ENCODE measurements around the gene PKD1L1. TPM values are rescaled to one million over a fixed set of nuclear protein-coding genes. Genes with fewer than 3 reads are reported as not detected.

Gene PKD1L1
- total RNA-seq, 4 donors from 2014 or later = 0.18 to 0.83 (median 0.44) TPM

DNA sequence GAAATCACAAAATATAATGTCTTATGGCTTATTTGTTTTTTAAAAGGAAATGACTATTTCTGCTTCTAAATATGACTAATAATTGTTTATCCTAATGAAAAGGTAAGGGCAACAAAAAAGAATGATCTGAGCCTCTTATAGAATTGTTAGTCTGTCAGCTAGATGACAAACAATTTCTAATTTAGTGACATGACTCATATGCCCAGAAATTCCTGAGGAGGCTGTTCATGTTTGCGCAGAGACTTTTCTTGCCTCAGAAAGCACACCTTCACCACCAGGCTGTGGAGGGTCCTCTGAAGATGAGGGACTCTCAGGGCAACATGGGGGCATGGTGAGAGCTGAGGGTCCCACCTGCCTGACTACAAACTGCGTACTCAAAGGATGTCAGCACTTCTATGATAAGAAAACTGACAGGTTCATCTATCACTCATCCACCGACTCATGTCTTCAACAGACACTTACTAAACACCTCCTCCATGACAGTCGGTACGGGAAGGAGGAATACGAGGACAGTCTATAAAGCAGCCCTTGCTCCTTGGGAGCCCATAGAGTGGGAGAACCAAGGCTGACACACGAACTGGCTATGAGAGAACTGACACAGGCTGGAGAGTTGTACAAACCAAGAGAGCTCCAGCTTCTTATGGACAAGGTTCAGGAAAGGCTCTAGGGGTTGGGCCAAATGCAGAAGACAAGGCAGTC is 102.0 kb downstream of the PKD1L1 start:
- Histone ChIP-seq H3K36me3 (no peaks in the 10 kb centered on the region), H3K4me3 (no peak overlapping the region), H3K27ac (no peak overlapping the region), H3K9me3 (no peaks in the 10 kb centered on the region), H3K27me3 (no peaks in the 10 kb centered on the region), H3K4me1 (no peaks in the 10 kb centered on the region)
- DNase-seq = no peak
- TF ChIP-seq POLR2A (IDR thresholded peaks at IDR 0.05) = no peak
- TF ChIP-seq, protein P1, sequence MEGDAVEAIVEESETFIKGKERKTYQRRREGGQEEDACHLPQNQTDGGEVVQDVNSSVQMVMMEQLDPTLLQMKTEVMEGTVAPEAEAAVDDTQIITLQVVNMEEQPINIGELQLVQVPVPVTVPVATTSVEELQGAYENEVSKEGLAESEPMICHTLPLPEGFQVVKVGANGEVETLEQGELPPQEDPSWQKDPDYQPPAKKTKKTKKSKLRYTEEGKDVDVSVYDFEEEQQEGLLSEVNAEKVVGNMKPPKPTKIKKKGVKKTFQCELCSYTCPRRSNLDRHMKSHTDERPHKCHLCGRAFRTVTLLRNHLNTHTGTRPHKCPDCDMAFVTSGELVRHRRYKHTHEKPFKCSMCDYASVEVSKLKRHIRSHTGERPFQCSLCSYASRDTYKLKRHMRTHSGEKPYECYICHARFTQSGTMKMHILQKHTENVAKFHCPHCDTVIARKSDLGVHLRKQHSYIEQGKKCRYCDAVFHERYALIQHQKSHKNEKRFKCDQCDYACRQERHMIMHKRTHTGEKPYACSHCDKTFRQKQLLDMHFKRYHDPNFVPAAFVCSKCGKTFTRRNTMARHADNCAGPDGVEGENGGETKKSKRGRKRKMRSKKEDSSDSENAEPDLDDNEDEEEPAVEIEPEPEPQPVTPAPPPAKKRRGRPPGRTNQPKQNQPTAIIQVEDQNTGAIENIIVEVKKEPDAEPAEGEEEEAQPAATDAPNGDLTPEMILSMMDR (IDR thresholded peaks at IDR 0.05) = no peak

DNA sequence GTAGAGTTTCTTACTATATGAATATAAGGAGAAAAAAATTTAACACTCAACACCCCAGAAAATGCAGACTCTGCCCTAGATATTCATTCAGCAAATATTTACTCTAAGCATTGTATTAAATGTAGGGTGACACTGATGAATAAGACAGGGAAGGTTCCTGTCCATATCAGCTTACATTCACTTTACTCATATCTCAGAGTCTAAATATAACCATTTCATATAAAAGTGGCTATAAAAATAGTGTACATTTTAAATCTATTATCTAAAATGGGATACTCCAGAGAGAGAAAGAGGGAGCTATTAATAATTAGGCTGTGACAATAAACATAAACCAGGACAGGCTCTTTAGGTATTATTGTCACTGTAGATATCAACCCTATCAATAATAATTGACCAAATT is 104.0 kb downstream of the PKD1L1 start:
- Histone ChIP-seq H3K4me1 (no peaks in the 10 kb centered on the region), H3K4me3 (no peak overlapping the region), H3K36me3 (no peaks in the 10 kb centered on the region), H3K27me3 (no peaks in the 10 kb centered on the region), H3K27ac (no peak overlapping the region), H3K9me3 (no peaks in the 10 kb centered on the region)
- no peak for DNase-seq
- no peak for TF ChIP-seq POLR2A (IDR thresholded peaks at IDR 0.05)
- TF ChIP-seq, protein P1 (IDR thresholded peaks at IDR 0.05) = no peak

DNA sequence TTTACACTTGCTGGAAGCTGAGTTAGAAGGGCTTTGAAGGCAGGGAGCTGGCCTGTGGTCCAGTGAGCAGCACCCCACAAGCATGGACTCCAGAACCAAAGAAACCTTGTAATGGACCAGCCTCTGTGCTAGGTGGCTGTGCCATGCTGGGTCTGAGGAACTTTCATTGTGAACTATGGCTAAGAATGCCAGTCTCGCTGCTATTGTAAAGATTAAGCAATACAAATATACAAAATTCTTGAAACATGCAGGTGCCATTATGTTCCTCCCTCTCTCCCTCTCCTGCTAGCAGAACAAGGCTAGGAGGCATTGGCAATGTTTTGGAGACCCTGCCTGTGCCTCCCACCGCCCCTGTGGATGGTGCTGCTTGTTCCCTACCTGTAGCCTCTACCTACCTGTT is 105.0 kb downstream of the PKD1L1 start:
- Histone ChIP-seq H3K4me3 (no peak overlapping the region), H3K9me3 (no peaks in the 10 kb centered on the region), H3K27me3 (no peaks in the 10 kb centered on the region), H3K36me3 (no peaks in the 10 kb centered on the region), H3K27ac (no peak overlapping the region), H3K4me1 (no peaks in the 10 kb centered on the region)
- no peak for DNase-seq
- TF ChIP-seq, protein P1 (IDR thresholded peaks at IDR 0.05) = no peak
- no peak for TF ChIP-seq POLR2A (IDR thresholded peaks at IDR 0.05)

DNA sequence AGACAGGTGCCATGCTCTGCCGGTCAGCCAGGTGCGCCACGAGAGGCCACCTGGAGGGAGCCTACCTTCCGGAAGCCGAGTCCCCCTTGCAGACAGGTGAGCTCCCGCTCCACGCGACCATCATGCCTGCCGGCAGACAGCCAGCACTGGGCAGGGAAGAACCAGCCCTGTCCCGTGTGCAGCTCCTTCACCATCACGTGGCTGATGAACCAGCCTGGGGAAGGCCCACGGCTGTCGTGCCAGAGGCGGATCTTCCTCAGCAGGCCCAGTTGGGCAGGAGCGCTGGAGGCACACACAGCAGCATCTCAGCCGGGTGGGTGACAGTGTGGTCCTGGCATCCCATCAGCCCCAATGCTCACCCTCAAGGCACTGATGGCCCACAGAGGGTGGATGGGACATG is 108.9 kb downstream of the PKD1L1 start:
- no peak for DNase-seq
- no peaks in the 10 kb centered on the region for H3K27me3 ChIP-seq
- no peak for TF ChIP-seq POLR2A (IDR thresholded peaks at IDR 0.05)
- TF ChIP-seq, protein P1 (IDR thresholded peaks at IDR 0.05) = no peak

DNA sequence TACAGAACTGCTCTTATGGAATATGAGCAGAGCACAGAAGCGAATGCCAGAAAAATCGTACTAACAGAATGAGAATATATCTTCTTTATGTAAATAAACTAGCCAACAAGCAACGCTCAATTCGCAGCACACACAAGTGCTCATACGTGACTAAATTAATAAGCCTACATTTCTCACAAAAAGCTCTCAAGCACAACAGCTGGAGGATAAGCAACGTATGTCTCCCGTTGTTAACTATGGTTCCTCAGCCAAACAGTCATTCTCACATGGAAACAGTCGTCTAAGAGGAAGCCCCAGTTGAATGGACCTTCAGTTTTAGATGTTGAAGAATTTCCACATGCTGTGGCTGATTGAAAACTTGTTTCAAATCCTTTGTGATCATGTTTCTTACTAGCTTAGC is 110.4 kb downstream of the PKD1L1 start:
- no peak overlapping the region for H3K27ac ChIP-seq
- H3K27me3 ChIP-seq = no peaks in the 10 kb centered on the region
- no peaks in the 10 kb centered on the region for H3K36me3 ChIP-seq
- no peaks in the 10 kb centered on the region for H3K4me1 ChIP-seq
- H3K4me3 ChIP-seq = no peak overlapping the region
- DNase-seq = no peak
- H3K9me3 ChIP-seq = no peaks in the 10 kb centered on the region
- TF ChIP-seq, protein P1 (IDR thresholded peaks at IDR 0.05) = no peak
- no peak for TF ChIP-seq POLR2A (IDR thresholded peaks at IDR 0.05)

More for the DNA sequence above, 108.9 kb downstream of the PKD1L1 start:
- H3K4me1 ChIP-seq = no peaks in the 10 kb centered on the region
- H3K27ac ChIP-seq = no peak overlapping the region
- no peak overlapping the region for H3K4me3 ChIP-seq
- no peaks in the 10 kb centered on the region for H3K36me3 ChIP-seq
- H3K9me3 ChIP-seq = no peaks in the 10 kb centered on the region
